Lower lobe of right lung (tissue), 2 donors: ENCODE measurements around the gene KRT17. TPM values are rescaled to one million over a fixed set of nuclear protein-coding genes. Genes with fewer than 3 reads are reported as not detected.
"Not testable (repeated sequence)": the region's sequence is repeated elsewhere in the genome, so short reads cannot be mapped to it uniquely, and the experiment has no call there.

Experiments
- ATAC-seq, 2 donors: fragments of 200-7000 bp; cut with Tn5 transposase; one replicate each; pipeline ENCODE4 v1.9.1; 2020 to 2022; ENCODE audit warnings: mild to moderate bottlenecking in 2 of 2, moderate library complexity in 2 of 2
- DNase-seq: peaks from one replicate; pipeline ENCODE4 v3.0.0-alpha.2; 2020
- H3K27ac ChIP-seq: fragments of 200-600 bp; one replicate; pipeline ENCODE4 v1.8.0; 2022
- H3K27me3 ChIP-seq: fragments of 200-600 bp; one replicate; pipeline ENCODE4 v1.8.0; 2022; ENCODE audit warnings: low read depth
- H3K36me3 ChIP-seq: fragments of 200-600 bp; one replicate; pipeline ENCODE4 v1.8.0; 2022; ENCODE audit warnings: mild to moderate bottlenecking
- H3K4me1 ChIP-seq: fragments of 200-600 bp; one replicate; pipeline ENCODE4 v1.8.0; 2022
- H3K4me3 ChIP-seq: fragments of 200-600 bp; one replicate; pipeline ENCODE4 v1.8.0; 2022; ENCODE audit warnings: mild to moderate bottlenecking
- H3K9me3 ChIP-seq: fragments of 200-600 bp; one replicate; pipeline ENCODE4 v1.8.0; 2022
- intact Hi-C: fragments of 100-400 bp; cut with DNase I; formaldehyde crosslinking; loops from one replicate; pipeline ENCODE4 v1.11.0; 2022
- total RNA-seq: library from RNA; stranded (reverse); fragmentation: NEBNext Ultra II Directional; extraction: Animal tissue kit (Norgen Biotek cat#: 25700); gene quantifications from one replicate; pipeline ENCODE4 v1.2.1, GENCODE V29; 2021
- TF ChIP-seq, protein P1 (sequence below): fragments of 200-600 bp; IDR thresholded peaks from one replicate; pipeline ENCODE4 v1.8.0; 2022; ENCODE audit warnings: antibody characterized with exemption, mild to moderate bottlenecking
- donor health status: DM: no; HTN: yes; CAD: no; lungs with severe emphysema.

The KRT17 gene
- total RNA-seq, 1 donor from 2014 or later = 2.6 TPM

DNA sequence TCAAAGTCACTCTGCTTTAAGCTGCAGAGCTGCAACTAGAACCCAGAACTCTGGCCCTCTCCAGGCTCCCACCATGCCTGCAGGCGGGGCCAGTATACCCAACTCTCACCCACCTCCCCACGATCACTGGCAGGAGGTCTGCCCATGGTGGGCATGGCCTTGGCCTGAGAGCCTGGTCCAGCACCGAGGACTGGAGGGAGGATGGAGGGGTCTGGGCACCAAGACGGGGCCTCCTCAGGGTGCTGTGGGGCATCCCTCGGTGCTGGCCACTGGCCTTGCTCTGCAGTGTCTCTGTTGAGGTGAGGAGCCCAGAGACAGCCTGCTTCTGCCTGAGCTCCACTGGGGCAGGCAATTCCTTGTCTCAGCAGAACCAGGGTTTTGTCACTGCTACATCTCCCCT, 10.3 kb downstream of the KRT17 start:
- Histone ChIP-seq H3K4me3 (no peak overlapping the region), H3K4me1 (no peaks in the 10 kb centered on the region), H3K9me3 (no peaks in the 10 kb centered on the region), H3K27me3 (peaks cover 12% of the 10 kb centered on the region), H3K36me3 (no peaks in the 10 kb centered on the region), H3K27ac (no peak overlapping the region)
- intact Hi-C loops = no loop called here
- DNase-seq (no peak), ATAC-seq (no peak)
- TF ChIP-seq, protein P1, sequence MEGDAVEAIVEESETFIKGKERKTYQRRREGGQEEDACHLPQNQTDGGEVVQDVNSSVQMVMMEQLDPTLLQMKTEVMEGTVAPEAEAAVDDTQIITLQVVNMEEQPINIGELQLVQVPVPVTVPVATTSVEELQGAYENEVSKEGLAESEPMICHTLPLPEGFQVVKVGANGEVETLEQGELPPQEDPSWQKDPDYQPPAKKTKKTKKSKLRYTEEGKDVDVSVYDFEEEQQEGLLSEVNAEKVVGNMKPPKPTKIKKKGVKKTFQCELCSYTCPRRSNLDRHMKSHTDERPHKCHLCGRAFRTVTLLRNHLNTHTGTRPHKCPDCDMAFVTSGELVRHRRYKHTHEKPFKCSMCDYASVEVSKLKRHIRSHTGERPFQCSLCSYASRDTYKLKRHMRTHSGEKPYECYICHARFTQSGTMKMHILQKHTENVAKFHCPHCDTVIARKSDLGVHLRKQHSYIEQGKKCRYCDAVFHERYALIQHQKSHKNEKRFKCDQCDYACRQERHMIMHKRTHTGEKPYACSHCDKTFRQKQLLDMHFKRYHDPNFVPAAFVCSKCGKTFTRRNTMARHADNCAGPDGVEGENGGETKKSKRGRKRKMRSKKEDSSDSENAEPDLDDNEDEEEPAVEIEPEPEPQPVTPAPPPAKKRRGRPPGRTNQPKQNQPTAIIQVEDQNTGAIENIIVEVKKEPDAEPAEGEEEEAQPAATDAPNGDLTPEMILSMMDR = no peak

DNA sequence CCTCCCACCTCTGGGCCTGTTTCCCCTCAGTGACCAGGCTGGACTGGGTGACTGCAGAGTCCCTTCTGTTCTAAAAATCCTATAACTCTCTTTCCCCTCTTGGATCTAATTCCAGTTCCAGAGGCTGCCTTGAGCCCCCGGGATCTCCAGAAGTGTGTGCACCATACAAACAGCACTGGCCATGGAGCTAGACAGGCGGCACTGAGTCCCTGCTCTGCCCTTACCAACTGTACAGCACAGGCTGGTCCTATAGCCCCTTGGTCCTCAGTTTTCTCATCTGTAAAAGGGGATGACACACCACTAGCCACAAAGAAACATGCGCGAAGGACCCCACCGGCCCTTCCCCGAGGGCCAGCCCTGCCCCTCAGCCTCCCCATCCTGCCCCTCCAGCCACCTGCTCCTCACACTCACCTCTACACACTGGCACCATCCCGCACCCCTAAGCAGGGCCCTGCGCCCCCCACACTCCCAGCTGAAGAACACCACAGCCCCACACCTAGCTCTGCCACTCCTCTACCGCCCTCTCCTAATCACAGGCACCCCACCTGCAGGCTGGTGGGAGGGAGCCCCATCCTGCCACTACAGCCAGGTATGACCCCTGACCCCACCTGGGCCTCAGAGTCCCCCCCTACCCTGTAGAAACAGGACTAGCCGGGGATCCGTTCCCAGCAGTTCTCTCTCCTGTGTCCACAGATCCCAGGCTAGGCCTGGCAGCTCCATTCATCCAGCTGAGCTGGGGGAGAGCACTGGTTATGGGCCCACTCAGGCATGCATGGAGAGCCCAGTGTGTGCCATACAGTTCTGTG, 10.9 kb downstream of the KRT17 start:
- Histone ChIP-seq H3K4me3 (no peak overlapping the region), H3K4me1 (no peaks in the 10 kb centered on the region), H3K27me3 (peaks cover 12% of the 10 kb centered on the region), H3K9me3 (no peaks in the 10 kb centered on the region), H3K36me3 (no peaks in the 10 kb centered on the region), H3K27ac (no peak overlapping the region)
- TF ChIP-seq, protein P1 = no peak
- ATAC-seq = no peak
- DNase-seq = no peak
- intact Hi-C loops = no loop called here

DNA sequence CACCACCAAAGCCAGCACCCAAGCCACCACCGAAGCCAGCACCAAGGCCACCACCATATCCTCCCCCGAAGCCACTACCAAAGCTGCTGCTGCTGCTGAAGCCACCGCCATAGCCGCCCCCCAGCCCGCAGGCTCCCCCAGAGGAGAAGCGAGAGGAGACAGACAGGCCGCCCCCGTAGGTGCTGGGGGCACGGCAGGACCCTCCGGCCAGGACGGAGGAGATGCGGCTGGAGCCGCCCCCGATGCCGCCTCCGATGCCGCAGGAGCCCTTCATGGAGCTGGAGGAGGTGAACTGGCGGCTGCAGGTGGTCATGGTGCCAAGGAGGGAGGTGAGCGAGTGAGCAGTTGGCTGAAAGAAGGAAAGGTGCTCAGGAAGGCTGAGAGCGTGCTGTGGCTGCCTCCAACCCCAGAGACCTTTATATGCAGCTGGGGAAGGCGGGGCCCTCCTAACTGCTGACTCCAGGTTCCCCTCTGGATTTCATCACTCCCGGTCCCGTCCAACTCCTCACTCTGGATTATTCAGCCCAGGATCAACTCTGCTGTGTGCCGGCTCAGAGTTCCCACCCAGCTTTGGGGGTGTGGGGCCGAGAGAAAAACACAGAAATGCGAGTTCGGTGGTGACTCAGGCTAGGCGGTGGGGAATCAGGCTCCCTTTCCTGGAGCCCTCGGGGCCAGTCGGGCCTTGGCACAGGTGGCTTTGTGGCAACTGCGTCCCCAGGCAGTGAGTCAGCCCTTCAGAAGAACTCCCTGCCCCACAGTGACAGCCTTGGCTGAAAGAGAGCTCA, 11.8 kb downstream of the KRT17 start, which contains the start of gene KRT16:
KRT16 (minus strand) TSS at position 392 of the 785 bp plus-strand sequence; CDS start at position 313, 79 bp downstream.
- intact Hi-C loops, H3K4me1 ChIP-seq, H3K9me3 ChIP-seq, H3K4me3 ChIP-seq, H3K27ac ChIP-seq, H3K36me3 ChIP-seq, DNase-seq: not testable (repeated sequence)
- peak in 1 of 2 donors; percentile 15 for ATAC-seq
- H3K27me3 ChIP-seq = peaks cover 10% of the 10 kb centered on the region

DNA sequence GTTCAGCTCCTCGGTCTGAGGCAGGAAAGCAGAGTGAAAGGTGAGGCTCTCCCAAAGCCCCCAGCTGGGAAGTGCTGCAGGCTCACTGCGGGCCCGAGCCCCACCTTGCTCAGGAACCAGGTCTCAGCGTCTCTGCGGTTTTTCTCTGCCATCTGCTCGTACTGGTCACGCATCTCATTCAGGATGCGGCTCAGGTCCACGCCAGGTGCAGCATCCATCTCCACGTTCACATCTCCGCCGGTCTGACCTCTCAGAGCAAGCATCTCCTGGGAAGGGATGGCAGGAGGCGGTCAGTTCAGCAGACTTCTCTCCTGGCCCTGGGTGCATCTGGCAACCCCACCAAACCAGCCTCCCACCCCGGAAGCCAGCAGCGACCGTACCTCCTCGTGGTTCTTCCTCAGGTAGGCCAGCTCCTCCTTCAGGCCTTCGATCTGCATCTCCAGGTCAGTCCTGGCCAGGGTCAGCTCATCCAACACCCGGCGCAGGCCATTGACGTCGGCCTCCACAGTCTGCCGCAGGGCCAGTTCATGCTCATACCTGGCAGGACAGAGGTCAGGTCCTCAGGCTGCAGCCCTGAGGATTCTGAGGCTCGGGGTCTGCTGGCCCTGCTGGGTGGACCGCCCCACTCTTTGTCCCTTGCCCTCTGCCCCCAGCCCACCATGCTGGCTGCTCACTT, 13.3 kb downstream of the KRT17 start:
- no peaks in the 10 kb centered on the region for H3K9me3 ChIP-seq
- DNase-seq (no peak), ATAC-seq (no peak)
- no peaks in the 10 kb centered on the region for H3K36me3 ChIP-seq
- no peaks in the 10 kb centered on the region for H3K4me1 ChIP-seq
- TF ChIP-seq, protein P1 = no peak
- intact Hi-C loops = no loop called here
- no peak overlapping the region for H3K4me3 ChIP-seq
- no peak overlapping the region for H3K27ac ChIP-seq
- H3K27me3 ChIP-seq = peaks cover 4% of the 10 kb centered on the region

DNA sequence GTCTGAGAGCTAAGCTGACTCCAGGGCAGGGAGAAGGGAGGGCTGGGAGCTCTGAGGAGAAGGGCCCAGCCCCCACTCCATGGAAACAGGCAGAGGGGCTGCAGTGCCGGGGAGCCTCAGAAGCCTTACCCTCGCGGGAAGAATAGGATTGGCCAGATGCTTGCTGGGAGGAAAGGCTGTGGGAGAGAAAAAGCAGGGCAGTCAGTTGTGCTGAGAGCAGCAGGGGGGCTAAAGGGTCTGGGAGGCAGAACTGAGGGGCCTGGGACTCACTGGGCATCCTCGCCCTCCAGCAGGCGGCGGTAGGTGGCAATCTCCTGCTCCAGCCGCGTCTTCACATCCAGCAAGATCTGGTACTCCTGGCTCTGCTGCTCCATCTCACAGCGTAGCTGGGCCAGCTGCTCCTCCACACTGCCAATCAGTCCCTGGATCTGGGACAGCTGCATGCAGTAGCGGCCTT, 14.3 kb downstream of the KRT17 start:
- H3K4me3 ChIP-seq, H3K27ac ChIP-seq, H3K4me1 ChIP-seq, intact Hi-C loops, H3K27me3 ChIP-seq, H3K9me3 ChIP-seq, DNase-seq, H3K36me3 ChIP-seq: not testable (repeated sequence)
- ATAC-seq = peak in 1 of 2 donors; percentile 23

DNA sequence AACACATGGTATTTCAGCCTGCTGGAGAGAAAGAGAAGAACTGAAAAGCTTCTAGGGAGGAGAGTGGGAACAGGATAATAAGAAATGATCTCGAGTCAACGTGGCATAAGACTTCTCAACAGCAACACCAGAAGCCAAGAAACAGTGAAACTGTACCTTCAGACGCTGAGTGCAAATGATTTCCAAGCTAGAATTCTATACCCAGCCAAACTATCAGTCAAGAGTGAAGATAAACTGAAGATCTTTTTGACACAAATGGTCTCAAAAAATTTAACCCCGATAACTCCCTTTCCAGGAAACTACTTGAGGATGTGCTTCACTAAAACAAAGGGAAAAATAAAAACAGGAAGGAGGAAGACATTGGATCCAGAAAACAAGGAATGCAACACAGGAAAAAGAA, 17.4 kb downstream of the KRT17 start:
- H3K9me3 ChIP-seq, DNase-seq, ATAC-seq, intact Hi-C loops, H3K36me3 ChIP-seq, H3K4me1 ChIP-seq, H3K27me3 ChIP-seq, H3K4me3 ChIP-seq, H3K27ac ChIP-seq: not testable (repeated sequence)
